ENCODE results near the gene DYNC2I2.

The DYNC2I2 gene

DNA sequence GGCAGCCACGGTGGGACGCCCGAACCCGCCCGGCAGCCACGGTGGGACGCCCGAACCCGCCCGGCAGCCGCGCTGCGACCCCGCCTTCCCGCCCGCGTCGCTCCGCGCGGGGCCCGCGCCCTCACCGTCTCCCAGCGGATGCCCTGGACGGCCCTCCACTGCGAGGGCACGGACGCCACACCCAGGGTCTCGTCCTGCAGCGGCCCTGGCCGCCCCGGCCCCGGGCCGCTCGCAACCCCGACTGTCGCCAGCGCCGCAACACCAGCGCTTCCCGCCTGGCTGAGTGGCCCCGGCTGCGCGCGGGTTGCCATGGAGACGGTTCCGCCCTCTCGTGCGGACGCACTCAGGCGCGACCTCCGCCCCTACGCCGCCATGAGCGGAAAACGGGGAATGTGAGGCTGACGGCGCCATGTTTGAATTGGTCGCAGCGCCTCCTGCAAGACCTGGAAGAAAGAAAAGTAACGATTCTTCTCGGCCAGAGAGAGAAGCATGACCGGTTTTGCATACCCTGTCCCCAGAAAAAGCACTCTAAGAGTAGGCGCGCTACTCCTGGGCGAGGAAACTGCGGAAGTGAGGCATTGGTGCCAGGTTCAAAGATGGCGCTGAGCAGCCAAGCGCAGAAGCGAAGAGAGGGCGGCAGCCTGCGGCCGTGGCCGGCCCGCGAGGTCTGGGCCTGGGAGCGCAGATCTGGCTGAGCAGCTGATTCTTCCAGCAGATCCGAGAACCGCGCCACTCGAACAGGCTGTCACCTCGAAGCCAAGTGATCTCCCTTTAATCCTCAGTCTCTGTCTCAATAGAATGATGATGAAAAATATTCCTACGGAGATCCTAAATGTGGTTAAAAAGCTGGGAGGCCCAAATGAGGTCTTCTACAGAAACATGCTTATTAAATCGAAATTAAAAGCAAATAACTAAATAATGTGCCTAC lies at the start of gene DYNC2I2:
DYNC2I2 (minus strand) TSS at position 432 of the 928 bp plus-strand sequence; CDS start at position 311, 121 bp downstream.
- Histone ChIP-seq H3K4me1 (ENCODE audit: insufficient read depth, insufficient read length) (no peaks in the 10 kb centered on the region), H3K27me3 (ENCODE audit: insufficient read depth, insufficient read length) (no peaks in the 10 kb centered on the region), H3K9ac (ENCODE audit: insufficient read length, low read depth) (peak within 1 kb of the TSS; percentile 99), H3K36me3 (ENCODE audit: insufficient read depth, insufficient read length, low read length) (peaks cover 20% of the 10 kb centered on the region), H3K9me3 (ENCODE audit: insufficient read depth, low read length) (no peaks in the 10 kb centered on the region), H3K4me3 (ENCODE audit: insufficient read length, low read depth) (peak within 1 kb of the TSS; percentile 90)
- TF ChIP-seq SUZ12 (IDR thresholded peaks at IDR 0.05; ENCODE audit: extremely low read depth, insufficient read depth, insufficient read length) (no peak), YY1 (IDR thresholded peaks at IDR 0.05; ENCODE audit: insufficient read depth, insufficient read length) (peak; percentile 98)
- peak; percentile 93 for DNase-seq (ENCODE audit: low read depth, low spot score)

DNA sequence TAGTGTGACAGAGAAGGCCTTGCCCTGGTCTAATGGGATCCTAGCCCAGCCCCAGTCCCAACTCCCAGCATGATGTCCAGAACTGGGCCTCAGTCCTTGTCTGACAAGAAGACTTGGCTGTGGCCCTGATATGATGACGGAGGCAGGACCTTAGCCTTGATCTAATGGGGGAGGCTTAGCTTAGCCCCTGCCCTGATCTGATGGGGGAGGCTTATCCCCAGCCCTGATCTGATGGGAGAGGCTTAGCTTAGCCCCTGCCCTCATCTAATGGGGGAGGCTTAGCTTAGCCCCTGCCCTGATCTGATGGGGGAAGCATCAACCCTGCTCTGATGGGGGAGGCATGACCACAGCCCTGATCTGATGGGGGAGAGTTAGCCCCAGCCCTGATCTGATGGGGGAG lies 49.4 kb upstream of the DYNC2I2 start:
- TF ChIP-seq YY1 (IDR thresholded peaks at IDR 0.05; ENCODE audit: insufficient read depth, insufficient read length) (no peak), SUZ12 (IDR thresholded peaks at IDR 0.05; ENCODE audit: extremely low read depth, insufficient read depth, insufficient read length) (no peak), ZNF274 (IDR thresholded peaks at IDR 0.05; ENCODE audit: low read depth, low read length) (no peak)
- H3K9ac ChIP-seq (ENCODE audit: insufficient read length, low read depth): no peak overlapping the region
- no peak overlapping the region for H3K4me3 ChIP-seq (ENCODE audit: insufficient read length, low read depth)
- no peak for DNase-seq (ENCODE audit: low read depth, low spot score)
- peaks cover 11% of the 10 kb centered on the region for H3K4me1 ChIP-seq (ENCODE audit: insufficient read depth, insufficient read length)
- H3K9me3 ChIP-seq (ENCODE audit: insufficient read depth, low read length): no peaks in the 10 kb centered on the region
- H3K27me3 ChIP-seq (ENCODE audit: insufficient read depth, insufficient read length): no peaks in the 10 kb centered on the region
- H3K36me3 ChIP-seq (ENCODE audit: insufficient read depth, insufficient read length, low read length): peaks cover 35% of the 10 kb centered on the region

DNA sequence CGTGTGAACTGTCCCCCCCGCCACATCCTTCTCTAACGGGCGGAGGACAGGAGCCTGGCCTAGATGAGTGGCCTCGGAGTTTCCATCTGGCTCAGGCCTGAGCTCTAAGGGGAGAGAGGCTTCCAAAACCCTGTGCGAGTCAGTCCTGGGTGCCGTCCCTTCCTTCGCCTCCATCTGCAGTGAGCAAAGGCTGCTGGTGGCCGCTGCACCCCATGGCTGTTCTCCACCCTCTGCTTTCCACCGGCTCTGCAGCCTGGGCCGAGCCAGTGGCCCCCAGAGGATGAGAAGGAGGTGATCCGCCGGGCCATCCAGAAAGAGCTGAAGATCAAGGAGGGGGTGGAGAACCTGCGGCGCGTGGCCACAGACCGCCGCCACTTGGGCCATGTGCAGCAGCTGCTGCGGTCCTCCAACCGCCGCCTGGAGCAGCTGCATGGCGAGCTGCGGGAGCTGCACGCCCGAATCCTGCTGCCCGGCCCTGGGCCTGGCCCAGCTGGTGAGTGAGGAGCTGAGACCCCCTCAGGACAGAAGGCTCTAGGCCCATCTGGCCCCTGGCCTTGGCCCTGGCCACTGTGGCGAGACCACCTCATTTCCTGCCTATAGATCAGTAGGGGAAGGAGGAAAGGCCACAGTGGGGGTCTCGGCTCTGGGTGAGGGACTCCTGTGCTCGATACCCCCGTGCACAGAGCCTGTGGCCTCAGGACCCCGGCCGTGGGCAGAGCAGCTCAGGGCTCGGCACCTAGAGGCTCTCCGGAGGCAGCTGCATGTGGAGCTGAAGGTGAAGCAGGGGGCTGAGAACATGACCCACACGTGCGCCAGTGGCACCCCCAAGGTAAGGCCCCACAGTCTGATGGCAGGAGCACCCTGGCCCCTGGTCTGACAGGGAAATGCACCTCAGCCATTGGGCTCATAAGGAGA lies 48.7 kb upstream of the DYNC2I2 start:
- no peak for DNase-seq (ENCODE audit: low read depth, low spot score)
- H3K9ac ChIP-seq (ENCODE audit: insufficient read length, low read depth): no peak overlapping the region
- H3K27me3 ChIP-seq (ENCODE audit: insufficient read depth, insufficient read length): no peaks in the 10 kb centered on the region
- peaks cover 11% of the 10 kb centered on the region for H3K4me1 ChIP-seq (ENCODE audit: insufficient read depth, insufficient read length)
- no peak overlapping the region for H3K4me3 ChIP-seq (ENCODE audit: insufficient read length, low read depth)
- H3K36me3 ChIP-seq (ENCODE audit: insufficient read depth, insufficient read length, low read length): peaks cover 35% of the 10 kb centered on the region
- H3K9me3 ChIP-seq (ENCODE audit: insufficient read depth, low read length): no peaks in the 10 kb centered on the region
- TF ChIP-seq ZNF274 (IDR thresholded peaks at IDR 0.05; ENCODE audit: low read depth, low read length) (no peak), YY1 (IDR thresholded peaks at IDR 0.05; ENCODE audit: insufficient read depth, insufficient read length) (no peak), SUZ12 (IDR thresholded peaks at IDR 0.05; ENCODE audit: extremely low read depth, insufficient read depth, insufficient read length) (no peak)

DNA sequence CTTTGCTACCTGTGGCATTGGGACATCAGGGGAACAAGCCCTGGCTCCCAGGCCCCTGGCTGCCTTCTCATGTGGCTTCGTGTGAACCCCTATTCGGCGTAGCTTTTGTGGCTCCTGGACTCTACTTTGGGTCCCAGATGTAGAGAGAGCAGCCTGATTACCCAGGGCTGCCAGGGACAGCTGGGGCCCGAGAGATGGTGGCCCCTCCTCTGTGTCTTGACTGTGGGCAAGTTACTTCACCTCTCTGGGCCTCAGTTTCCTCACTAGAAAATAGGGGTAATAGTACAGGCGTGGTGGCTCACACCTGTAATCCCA lies 47.7 kb upstream of the DYNC2I2 start:
- H3K9ac ChIP-seq (ENCODE audit: insufficient read length, low read depth): peak overlapping the region; percentile 84
- DNase-seq (ENCODE audit: low read depth, low spot score): no peak
- H3K4me3 ChIP-seq (ENCODE audit: insufficient read length, low read depth): no peak overlapping the region
- TF ChIP-seq YY1 (IDR thresholded peaks at IDR 0.05; ENCODE audit: insufficient read depth, insufficient read length) (no peak), SUZ12 (IDR thresholded peaks at IDR 0.05; ENCODE audit: extremely low read depth, insufficient read depth, insufficient read length) (no peak), ZNF274 (IDR thresholded peaks at IDR 0.05; ENCODE audit: low read depth, low read length) (no peak)
- no peaks in the 10 kb centered on the region for H3K9me3 ChIP-seq (ENCODE audit: insufficient read depth, low read length)
- peaks cover 35% of the 10 kb centered on the region for H3K36me3 ChIP-seq (ENCODE audit: insufficient read depth, insufficient read length, low read length)
- H3K27me3 ChIP-seq (ENCODE audit: insufficient read depth, insufficient read length): no peaks in the 10 kb centered on the region
- H3K4me1 ChIP-seq (ENCODE audit: insufficient read depth, insufficient read length): peaks cover 11% of the 10 kb centered on the region

DNA sequence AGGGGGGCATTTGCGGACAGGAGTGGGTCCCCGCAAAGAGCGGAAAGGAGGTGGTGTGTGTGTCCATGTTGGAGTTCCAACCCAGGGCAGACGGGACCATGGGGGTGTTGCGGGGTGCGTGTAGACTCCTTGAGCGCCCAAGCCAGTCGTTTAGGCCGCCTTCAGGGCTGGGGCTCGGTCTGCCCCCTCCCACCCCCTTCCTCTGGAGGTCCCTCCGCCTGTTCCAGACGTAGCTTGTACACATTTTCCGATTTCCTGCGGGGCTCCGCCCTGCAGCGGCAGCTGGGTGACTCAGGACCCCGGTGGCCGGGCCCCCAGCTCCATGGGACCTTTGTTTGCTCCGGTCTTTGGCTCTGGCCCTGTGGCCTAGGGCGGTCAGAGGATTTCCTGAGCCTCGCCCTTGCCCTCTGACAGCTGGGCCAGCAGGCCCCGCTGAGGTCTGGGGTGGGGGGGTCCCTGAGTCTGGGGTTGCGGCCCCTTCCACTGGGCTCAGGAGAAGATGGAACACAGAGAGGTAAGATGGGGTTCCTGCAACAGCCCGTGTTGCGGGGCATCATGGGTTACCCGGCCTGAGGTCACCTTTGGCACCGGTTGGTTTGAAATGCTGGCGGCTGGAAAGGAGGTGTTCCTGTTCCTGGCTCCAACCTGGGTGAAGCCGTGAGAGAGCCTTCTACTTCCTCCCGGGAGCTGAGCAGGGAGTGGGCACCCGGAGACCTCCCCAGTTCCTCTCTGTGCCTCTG lies 47.1 kb upstream of the DYNC2I2 start:
- Histone ChIP-seq H3K4me1 (ENCODE audit: insufficient read depth, insufficient read length) (peaks cover 11% of the 10 kb centered on the region), H3K36me3 (ENCODE audit: insufficient read depth, insufficient read length, low read length) (peaks cover 35% of the 10 kb centered on the region), H3K4me3 (ENCODE audit: insufficient read length, low read depth) (peak overlapping the region; percentile 65), H3K27me3 (ENCODE audit: insufficient read depth, insufficient read length) (no peaks in the 10 kb centered on the region), H3K9me3 (ENCODE audit: insufficient read depth, low read length) (no peaks in the 10 kb centered on the region), H3K9ac (ENCODE audit: insufficient read length, low read depth) (peak overlapping the region; percentile 84)
- TF ChIP-seq ZNF274 (IDR thresholded peaks at IDR 0.05; ENCODE audit: low read depth, low read length): no peak
- TF ChIP-seq SUZ12 (IDR thresholded peaks at IDR 0.05; ENCODE audit: extremely low read depth, insufficient read depth, insufficient read length): no peak
- no peak for TF ChIP-seq YY1 (IDR thresholded peaks at IDR 0.05; ENCODE audit: insufficient read depth, insufficient read length)
- DNase-seq (ENCODE audit: low read depth, low spot score): no peak

DNA sequence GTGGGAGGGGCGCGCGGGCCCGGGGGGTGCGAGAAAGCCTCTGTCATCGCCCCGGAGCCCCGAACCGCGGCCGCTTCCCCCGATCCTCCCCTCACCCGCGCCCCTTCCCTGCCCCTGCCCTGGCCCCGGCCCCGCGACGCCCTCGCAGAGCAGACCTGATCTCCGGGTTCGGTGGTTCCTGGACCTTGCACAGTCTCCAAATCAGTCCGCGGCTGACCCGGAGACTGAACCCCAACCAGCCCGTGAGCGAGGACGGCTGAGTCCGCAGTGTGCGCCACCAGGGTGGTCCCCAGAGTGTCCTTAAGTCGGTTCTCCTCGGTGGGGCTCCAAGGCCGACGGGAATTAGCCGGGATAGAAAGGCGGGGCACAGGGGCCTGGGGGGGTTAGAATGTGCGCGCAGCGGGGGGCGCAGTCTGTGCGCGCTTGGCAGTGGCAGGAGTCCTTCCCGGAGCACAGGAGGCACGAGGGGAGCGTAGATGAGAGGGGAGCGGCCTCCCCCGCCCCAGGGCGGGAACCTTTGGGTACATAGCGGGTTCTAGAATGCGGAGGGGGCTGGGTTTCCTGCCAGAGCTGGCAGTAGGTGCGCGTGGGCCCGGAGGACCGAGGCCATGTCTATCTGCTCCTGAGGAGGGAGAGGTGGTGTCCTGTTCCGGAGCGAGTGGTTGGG lies 46.4 kb upstream of the DYNC2I2 start:
- Histone ChIP-seq H3K4me3 (ENCODE audit: insufficient read length, low read depth) (peak overlapping the region; percentile 65), H3K27me3 (ENCODE audit: insufficient read depth, insufficient read length) (no peaks in the 10 kb centered on the region), H3K9ac (ENCODE audit: insufficient read length, low read depth) (peak overlapping the region; percentile 84), H3K4me1 (ENCODE audit: insufficient read depth, insufficient read length) (peaks cover 11% of the 10 kb centered on the region), H3K36me3 (ENCODE audit: insufficient read depth, insufficient read length, low read length) (peaks cover 32% of the 10 kb centered on the region), H3K9me3 (ENCODE audit: insufficient read depth, low read length) (no peaks in the 10 kb centered on the region)
- DNase-seq (ENCODE audit: low read depth, low spot score): no peak
- TF ChIP-seq SUZ12 (IDR thresholded peaks at IDR 0.05; ENCODE audit: extremely low read depth, insufficient read depth, insufficient read length) (no peak), ZNF274 (IDR thresholded peaks at IDR 0.05; ENCODE audit: low read depth, low read length) (no peak), YY1 (IDR thresholded peaks at IDR 0.05; ENCODE audit: insufficient read depth, insufficient read length) (no peak)
